Measurements from ENCODE around the gene AGPAT2.

AGPAT2 gene

DNA sequence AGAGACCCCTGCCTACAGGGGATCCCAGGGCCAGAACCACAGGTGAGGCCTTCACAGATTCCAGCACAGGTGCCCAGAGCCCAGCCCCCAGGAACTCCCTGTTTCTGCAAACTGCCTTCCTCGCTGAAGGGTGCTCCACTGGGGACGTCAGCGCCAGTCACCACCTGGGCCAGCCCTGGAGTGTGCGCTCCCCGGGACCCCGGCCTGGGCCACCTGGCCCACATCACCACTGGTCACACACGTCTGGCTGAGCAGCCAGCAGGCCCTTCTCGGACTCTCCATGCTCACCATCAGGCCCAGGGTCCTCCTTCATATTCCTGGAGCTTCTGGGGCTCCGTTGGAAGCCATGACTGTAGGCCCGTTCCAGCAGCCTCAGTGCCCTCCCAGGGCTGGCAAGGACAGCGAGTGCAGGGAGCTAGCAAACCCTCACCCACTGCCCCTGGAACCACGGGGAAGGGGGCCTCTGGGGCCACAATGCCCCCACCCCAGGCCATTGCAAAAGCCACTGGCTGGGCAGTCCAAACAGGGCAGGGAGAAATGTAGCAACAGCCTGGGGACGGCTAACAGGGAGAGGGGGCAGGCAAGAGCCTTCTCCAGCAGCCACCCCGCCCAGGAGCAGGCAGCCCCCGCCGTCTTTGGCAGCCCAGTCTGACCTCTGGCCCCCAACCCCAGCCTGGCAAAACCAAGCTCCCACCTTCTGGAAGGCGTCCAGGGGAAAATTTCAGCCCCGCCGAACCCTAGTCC is 1.3 kb downstream of the AGPAT2 start:
- DNase-seq, result no peak

DNA sequence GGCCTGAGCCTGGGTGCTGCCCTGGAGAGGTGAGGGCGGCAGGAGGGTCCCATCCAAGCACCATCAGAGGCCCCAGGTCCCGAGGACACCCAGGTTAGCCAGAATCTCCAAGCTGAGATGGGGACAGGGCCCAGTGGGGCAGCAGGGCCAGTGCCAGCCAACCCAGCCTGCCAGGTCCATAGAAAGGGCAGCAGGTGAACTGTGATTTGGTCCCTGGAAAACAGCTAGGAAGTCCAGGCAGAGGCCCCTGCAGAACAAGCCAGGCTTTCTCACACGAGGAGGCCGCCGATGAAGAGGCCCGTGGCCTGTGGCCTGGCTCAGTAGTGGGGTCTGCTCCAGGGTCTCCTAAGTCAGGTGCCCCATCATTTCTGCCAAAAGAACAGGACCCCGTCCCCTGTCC is 2.0 kb downstream of the AGPAT2 start:
- no peak for DNase-seq

DNA sequence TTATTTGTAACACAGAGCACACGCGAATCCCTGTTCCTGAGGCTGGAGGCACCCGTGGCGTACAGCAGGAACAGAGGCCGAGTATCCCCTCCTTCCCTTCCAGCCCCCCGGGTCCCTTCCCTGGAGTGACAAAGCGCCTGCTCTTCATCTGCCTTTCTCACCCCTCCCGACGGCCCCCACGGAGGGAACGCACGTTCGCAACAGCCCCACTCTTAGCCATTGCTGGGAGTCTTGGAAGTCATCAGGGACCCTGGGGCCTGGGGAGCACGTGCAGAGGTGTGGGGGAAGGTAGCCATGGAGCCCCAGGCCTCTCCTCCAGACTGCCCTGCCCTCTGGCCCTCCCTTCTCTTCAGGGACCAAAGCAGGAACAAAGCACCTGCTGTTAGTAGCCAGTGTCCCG is 2.5 kb downstream of the AGPAT2 start:
- DNase-seq, result no peak

DNA sequence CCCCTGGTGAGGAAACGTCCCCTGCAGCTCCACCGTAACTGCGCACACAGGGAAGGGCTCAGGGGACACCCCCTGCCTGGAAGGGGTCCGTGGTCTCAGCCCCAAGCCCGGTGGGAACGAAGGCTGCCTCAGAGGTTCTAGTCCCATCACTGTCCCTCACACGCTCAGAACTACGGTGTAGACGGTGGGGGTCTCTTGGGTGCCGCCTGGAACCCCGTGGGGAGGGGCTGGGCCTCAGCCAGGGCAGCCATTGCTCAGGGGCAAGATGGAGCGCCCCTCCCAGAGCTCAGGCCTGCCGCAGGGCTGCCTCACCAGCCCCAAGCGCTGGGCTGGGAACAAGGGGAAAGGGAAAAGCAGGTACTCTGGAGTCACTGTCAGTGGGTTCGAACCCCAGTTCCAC is 2.9 kb downstream of the AGPAT2 start:
- DNase-seq, result no peak

DNA sequence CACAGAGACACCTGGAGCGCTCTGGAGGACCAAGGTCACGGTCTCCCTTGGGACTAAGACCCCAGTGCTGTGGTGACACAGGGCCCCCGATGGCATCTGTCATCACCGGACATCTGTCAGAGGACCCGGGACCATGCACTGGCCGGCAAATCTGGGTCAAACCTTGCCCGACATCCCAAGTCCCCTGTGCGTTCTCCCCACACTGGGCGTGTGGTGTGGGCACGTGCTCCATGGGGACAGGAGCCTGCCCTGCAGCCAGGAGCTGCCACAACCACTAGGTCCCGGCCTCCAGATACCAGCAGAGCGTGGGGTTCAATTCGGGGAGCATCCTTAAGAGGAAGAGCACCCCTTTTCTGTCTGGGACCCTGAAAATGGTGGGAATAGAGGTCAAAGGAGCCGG is 3.5 kb downstream of the AGPAT2 start:
- no peak for DNase-seq

DNA sequence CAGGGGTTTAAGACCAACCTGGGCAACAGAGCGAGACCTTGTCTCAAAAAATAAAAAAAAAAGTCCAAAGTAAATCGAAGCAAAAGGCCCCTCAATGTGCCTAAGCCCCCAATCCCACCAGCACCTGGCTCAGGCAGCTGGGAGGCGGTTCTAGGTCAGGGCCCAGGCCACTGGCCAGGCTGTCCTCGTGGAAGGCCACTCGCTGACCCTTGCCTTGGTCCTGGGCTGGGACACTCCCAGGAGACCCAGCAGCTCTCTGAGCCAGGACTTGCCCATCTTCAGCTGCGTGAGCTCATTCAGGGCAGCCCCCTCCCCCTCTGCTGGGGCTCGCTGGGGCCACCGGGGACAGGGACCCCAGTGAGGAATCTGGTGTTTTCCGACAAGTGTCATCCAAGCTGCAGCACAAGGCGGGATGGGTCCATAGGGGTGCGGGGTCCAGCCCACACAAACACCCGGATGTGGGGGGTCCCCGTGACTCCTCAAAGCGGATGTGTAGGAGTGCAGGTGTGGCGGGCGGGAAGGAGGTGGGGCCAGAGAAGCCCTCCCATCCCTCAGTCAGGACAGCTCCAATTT is 4.0 kb downstream of the AGPAT2 start:
- no peak for DNase-seq

DNA sequence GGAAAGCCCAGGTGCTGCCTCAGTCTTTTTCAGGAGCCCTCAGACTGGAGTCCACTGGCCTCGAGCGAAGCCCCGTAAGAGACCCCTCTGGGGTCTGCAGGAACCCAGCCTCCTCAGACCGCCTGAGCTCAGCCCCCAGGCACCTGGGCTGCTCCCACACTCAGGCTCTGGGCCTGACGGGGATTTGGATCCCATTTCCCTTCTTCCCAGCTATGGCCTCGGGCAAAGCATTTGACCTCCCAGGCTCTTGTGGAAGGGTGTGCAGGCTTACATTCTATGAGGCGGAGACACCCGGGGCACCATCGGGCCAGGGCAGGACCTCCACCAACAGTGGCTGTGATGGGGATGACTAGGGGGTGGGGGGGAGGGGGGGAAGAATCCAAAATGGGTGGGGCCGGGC is 4.5 kb downstream of the AGPAT2 start:
- no peak for DNase-seq

DNA sequence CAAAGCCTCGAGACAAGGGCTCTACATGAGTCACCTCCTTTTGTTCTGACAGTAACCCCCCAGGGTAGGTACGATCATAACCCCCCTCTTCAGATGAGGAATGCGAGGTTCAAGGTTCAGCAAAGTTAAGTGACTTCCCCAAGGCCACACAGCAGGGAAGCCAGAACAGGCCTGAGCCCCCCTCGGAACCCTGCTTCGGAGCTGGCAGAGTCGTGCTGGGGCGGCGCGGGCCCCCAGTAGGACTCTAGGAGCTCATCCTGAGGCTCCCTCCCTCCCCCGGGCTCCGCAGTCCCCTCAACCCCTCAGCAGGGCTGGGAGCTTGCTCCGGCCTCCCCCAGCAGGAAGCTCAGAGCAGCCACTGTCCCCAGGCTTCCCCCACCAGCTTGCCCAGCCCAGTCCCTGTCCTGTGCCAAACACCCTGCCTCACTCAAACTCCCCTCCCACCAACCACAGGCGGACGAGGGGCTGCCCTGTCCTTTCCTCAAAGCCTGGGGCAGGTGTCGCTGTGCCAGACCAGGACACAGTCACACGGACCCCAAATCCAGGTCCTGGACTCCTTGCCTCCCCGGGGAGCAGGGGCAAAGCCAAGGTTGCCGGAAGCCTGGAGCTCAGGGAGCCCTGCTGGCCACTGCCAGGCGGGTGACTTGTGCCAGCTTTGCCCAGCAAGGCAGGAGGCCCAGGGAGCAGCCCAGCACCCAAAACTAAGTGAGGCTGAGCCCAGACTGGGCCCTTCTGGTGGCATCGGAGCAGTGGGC is 5.1 kb downstream of the AGPAT2 start:
- DNase-seq, result no peak

DNA sequence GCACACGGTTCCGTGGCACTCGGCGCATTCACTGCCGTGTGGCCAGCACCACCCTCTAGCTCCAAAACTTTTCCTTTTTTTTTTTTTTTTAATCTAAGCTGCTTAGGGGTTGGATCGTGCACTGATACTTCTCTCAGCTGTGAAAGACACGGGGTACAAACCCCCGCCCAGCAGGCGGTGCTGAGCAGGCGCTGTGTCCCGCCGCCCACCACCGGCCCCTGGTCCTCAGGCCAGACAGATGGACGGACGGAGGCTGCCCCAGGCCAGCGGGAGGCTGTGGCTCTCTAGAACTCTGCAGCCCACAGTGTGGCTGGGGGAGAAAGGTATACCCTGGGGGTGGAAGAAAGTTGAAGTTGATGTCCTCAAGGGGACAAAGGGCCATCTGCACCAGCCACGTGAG is 6.2 kb downstream of the AGPAT2 start:
- DNase-seq, result no peak

DNA sequence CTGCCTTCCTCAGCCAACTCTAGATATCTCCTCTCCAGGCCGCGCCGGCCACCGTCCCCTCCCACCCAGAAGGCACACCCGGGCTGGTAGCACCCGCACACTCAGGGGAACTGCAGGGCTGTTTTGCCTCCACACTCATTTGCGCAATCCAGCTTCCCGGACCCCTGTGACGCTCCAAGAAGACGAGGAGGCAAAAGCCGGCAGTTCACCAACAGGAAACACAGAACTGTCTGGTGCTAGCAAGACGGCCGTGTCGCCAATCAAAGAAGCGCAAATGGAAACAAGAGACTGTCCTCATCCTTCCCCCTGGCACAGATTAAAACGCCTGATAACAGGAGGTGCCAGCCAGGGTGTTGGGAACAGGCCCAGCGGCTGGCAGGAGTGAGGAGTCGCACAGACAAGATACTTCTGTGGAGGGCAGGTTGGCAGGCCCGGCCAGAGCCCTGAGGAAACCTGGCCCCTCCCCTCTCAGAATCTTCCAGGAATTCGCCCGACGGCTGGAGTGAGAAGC is 7.8 kb downstream of the AGPAT2 start:
- DNase-seq, result no peak

DNA sequence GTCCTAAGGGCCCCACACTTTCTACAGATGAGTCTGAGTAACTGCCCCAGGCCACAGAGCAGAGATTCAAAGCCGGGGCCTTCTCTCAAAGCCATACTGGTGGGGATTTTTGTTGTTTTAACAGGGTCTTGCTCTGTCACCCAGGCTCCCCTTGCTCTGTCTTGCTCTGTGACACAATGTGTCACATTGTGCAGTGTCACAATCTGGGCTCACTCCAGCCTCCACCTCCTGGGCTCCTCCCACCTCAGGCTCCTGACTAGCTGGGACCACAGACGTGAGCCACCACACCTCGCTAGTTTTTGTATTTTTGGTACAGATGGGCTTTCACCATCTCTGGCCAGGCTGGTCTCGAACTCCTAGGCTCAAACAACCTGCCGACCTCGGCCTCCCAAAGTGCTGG is 8.6 kb downstream of the AGPAT2 start:
- DNase-seq, result no peak

DNA sequence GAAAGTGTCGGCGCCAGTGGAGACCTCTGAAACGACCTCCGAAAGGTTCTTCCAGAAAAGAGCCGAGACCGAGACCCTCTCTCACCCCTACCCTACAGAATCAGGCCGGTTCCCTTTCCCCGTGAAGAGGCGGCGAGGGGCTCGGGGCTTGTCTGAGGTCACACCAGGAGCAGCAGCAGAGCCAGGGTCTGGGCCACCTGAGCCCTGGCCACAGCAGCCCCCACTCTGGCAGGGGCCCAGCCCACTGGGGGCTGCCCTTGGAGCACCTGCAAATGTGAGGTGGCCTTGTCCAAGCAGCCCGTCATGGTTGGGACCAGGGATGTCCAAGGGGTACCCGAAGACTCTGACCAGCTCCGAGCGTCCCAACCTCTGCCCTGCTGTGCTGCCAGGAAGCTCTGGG is 9.2 kb downstream of the AGPAT2 start:
- no peak for DNase-seq

DNA sequence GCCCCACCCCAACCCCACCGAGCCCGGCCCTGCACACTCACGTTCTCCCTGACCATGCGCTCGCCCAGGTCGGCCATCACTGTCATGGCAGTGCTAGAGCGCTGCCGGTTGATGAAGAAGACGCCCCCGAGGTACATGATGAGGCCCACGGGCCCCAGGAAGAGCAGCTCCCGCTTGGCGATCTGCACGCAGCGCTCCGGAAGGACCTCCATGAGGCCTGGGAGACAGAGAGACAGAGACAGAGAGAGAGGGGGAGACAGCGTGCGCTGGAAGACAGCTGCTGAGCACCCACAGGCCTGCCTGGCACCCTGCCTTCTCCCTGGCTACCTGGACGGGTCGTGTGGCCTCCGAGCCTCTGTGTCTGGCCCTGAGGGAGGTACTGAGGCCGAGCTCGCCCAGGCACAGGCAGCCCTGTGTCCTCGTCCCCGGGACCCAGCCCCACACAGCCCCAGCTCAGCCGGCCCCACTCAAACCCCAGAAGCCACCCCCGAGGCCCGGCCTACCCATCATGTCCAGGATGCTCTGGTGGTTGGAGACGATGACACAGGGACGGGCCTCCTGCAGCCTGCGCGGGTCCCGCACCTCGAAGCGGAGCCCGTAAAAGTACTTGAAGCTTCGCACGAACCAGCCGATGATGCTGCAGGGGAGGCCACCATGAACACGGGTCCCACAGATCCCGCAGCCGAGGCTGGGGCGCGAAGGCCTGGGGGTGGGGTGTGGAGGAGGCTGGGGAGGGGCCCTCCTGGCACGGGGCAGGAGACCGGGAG is 10.2 kb downstream of the AGPAT2 start:
- DNase-seq, result no peak

DNA sequence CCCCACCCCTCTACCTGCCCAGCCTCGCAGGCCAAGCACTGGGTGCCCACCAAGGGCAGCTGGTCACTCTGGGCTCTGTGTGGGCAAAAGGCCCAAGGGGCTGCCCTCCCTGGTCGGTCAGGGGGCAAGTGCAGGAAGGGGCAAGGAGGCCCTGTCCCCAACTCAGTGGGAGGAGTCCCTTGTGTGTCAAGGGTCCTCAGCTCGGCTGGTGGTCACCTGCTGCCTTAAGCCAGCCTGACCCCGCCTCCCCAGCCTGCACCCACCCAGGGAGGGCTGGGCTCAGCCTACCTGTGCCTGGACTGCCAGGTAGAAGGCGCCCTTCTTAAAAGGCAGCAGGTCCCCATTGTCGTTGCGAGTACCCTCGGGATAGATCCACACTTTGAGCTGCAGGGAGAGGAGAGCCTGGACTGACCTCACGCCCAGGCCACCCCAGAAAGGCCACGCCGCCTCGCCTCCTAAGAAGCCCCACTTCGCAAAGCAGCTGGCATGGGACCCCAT is 10.9 kb downstream of the AGPAT2 start:
- DNase-seq, result no peak

DNA sequence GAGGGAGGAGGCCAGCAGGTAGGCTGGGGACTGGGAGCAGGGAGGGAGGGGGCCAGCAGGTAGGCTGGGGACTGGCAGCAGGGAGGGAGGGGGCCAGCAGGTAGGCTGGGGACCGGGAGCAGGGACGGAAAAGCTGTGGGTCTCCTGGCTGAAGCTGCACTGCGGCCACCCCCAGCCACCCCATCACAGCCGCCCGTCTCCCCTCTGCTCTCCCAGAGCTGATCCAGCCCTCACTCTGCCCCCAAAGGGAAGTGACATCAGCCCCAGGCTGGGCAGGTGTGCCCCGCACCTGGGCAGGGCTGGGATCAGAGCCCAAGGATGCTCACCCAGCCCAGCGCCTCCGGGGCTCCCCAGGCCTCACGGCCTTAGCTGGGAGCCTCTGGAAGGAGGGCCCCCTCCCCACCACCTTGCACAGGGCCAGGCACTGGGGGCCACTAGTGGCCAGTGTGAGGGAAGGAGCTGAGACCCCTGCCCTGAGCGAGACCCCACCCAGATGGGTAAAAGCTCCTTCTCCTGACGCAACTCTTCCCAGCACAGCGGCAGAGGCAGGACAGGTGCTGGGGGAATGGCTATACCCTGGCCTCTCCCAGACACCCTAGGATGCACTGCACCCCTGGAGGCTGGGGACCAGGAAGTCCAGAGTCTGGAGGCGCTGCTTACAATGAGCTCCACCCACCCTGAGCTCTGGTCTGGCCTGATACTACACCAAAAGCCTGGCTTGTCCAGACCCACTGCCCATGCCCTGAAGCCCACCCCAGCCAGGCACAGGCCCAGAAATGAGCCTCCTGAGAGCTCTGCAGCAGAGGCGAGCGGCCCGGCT is 11.6 kb downstream of the AGPAT2 start:
- DNase-seq, result no peak

DNA sequence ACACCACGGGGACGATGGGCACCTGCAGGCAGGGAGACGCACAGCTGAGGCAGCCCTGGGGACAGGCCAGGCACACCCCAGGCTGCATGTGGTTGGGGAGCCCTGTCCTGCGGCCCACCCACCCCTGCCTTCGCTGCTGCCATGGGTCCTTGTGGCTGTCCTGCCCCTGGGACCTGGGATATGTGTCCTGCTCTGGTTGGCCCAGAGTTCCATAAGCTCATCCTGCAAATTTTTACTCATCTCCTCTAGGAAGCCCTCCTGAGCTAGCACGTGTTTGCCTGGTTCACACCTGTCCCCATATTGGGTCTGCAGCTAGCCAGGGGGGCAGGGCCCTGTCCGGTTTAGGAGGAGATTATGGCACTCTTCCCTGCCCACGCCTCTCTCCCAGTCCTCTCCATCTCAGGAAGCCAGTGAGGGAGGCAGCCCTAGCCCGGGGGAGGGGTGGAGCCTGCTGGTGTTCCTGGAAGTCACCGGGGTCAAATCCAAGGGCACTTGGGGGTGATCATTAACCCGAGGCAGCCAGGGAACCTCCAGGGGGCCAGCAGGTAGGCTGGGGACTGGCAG is 12.4 kb downstream of the AGPAT2 start:
- no peak for DNase-seq

DNA sequence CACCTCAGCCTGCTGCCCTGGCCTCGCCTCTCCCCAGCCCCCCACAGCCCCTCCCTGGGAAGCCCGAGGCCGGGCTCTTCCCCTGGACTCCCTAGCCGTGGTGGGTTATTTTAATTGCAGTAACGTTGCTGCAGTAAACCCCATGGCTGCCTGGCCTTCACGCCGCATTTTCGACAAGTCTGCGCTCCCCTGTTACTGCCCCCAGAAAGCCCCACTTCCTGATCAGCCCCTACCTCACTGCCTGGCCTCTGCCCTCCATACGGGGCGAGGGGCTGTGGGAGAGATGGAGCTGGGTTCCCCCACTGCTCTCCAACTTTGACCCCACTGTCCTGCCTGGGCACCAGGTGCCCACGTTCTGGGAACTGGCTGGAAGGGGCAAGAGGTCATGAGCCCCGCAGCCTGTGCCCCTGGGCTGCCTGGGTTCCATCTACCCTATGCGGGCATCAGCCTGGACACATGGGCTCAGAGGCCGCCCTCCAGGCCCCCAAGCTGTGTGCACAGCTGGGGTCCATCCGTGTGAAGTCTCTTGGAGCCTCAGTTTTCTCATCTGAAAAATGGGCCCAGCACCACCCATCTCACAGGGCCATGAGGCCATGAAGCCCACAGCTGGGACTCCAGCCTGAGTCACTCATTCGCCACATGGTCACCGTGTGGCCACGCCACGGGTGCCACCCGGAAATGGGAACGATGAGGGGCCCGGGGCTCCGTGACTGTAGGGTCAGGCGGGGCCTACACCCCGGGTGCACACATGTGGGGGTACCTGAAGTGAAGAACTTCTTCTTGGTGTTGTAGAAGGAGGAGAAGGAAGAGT is 13.1 kb downstream of the AGPAT2 start:
- no peak for DNase-seq

DNA sequence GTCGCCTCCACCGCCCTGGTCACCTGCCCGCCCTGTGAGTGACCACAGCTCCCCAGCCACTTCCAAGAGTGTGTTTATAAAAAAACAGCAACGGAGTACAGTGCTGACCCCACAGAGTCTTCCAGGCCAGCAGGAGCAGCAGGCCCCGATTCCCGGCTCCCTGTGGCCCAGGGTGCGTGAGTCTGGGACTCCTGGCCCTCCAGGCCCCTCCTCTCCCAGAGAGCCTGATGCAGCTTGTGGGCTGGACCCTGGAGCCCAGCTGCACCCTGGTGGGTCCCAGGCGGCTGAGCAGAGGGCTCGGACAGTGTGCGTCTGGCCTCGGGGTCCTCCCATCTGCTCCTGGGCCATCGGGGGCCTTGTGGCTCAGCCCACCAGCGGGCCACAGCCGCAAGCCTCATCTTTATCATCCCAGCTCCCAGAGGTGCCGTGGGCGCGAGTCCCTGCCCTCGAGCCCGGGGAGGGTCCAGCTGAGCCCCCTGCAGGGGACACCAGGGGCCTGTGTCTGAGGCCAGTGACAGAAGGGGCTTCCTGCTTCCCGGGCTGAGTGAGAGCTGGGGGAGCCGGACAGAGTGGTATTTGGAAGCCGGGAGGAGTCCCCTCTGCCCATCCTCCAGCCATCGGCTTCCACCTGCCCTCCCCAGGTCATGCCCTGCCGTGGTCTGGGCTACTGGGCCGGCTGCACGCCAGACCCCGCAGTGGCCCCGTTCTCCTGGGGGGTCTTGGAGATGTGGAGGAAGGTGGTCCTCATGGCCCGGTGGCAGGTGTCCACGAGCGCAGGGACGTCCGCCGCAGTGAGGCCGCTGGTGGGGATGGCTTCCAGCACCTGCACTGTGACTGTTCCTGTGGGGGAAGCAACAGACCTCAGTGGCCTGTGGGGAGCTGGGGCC is 13.9 kb downstream of the AGPAT2 start:
- DNase-seq, result no peak

DNA sequence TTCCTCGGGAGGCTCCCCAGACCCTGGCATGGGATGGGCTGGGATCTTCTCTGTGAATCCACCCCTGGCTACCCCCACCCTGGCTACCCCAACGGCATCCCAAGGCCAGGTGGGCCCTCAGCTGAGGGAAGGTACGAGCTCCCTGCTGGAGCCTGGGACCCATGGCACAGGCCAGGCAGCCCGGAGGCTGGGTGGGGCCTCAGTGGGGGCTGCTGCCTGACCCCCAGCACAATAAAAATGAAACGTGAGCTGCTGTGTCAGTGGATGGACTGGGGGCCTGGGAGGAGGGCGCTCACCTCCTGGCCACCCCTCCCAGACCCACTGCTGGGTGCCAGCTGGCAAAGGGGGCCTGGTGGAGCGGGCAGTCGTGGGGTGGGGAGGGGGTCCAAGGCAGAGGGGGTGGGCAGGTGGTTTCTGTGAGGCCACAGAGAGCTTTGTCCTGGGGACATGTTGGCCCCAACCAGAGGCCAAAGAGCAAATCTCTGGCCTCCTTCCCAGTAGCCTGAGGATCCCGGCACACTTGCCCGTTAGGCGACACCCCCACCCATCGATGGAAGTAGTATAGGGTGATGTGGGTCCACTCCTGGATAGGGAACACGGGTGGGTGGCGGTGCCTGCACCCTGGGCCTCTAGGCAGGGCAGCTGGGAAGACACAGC is 14.7 kb downstream of the AGPAT2 start:
- DNase-seq, result no peak

Data from stimulated activated CD4-positive, alpha-beta T cell treated with anti-CD3 and anti-CD28 coated beads, Interleukin-4, amount 100 ng/mL, for 1 hour (primary cell).